Measurements from ENCODE around the gene TMEM247. TPM values are rescaled to one million over a fixed set of nuclear protein-coding genes. Genes with fewer than 3 reads are reported as not detected.

TMEM247 gene
- total RNA-seq, 1 donor from 2014 or later: not detected

DNA sequence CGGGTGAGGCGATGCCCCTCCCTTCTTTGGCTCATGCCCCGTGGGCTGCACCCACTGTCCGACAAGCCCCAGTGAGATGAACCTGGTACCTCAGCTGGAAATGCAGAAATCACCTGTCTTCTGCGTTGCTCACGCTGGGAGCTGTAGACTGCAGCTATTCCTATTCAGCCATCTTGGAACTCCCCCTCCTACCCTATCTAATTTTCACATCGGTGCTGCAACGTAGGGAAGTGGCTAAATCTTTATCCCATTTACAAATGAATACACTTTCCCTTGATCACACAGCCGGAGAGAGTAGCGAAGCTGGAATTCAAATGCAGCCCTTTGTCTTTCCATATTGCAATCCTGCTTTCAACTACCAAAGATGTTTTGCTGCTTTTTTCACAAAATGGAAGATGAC is 1.4 kb upstream of the TMEM247 start:
- Histone ChIP-seq H3K4me1 (peaks cover 17% of the 10 kb centered on the region), H3K27ac (no peak overlapping the region), H3K9me3 (no peaks in the 10 kb centered on the region), H3K4me3 (no peak overlapping the region), H3K27me3 (no peaks in the 10 kb centered on the region), H3K36me3 (no peaks in the 10 kb centered on the region)
- no peak for DNase-seq (ENCODE audit: extremely low spot score in 2 of 2)
- intact Hi-C loops (cut with DNase I): no loop called here
- TF ChIP-seq POLR2A (IDR thresholded peaks at IDR 0.05): no peak
- TF ChIP-seq, protein P1, sequence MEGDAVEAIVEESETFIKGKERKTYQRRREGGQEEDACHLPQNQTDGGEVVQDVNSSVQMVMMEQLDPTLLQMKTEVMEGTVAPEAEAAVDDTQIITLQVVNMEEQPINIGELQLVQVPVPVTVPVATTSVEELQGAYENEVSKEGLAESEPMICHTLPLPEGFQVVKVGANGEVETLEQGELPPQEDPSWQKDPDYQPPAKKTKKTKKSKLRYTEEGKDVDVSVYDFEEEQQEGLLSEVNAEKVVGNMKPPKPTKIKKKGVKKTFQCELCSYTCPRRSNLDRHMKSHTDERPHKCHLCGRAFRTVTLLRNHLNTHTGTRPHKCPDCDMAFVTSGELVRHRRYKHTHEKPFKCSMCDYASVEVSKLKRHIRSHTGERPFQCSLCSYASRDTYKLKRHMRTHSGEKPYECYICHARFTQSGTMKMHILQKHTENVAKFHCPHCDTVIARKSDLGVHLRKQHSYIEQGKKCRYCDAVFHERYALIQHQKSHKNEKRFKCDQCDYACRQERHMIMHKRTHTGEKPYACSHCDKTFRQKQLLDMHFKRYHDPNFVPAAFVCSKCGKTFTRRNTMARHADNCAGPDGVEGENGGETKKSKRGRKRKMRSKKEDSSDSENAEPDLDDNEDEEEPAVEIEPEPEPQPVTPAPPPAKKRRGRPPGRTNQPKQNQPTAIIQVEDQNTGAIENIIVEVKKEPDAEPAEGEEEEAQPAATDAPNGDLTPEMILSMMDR (IDR thresholded peaks at IDR 0.05): no peak
- TF ChIP-seq POLR2AphosphoS5 (IDR thresholded peaks at IDR 0.05; ENCODE audit: insufficient read depth in 1 of 2, low read depth in 1 of 2): no peak

DNA sequence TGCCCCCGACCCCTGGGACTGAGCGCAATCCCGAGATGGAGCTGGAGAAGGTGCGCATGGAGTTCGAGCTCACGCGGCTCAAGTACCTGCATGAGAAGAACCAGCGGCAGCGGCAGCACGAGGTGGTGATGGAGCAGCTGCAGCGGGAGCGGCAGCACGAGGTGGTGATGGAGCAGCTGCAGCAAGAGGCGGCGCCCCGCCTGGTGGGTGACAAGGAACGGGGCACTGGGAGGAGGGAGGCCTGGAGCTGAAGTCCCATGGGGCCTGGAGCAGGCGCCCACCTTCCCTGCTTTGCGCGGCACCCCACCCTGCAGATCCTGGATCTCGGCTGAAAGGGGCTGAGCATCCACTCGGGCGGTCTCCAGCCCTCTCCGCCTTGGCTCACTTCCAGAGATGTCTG is 1.2 kb downstream of the TMEM247 start:
- Histone ChIP-seq H3K9me3 (no peaks in the 10 kb centered on the region), H3K27me3 (no peaks in the 10 kb centered on the region), H3K4me3 (no peak overlapping the region), H3K27ac (no peak overlapping the region), H3K4me1 (peaks cover 17% of the 10 kb centered on the region), H3K36me3 (no peaks in the 10 kb centered on the region)
- DNase-seq (ENCODE audit: extremely low spot score in 2 of 2): no peak
- TF ChIP-seq, protein P1 (IDR thresholded peaks at IDR 0.05): no peak
- TF ChIP-seq POLR2A (IDR thresholded peaks at IDR 0.05) (no peak), POLR2AphosphoS5 (IDR thresholded peaks at IDR 0.05; ENCODE audit: insufficient read depth in 1 of 2, low read depth in 1 of 2) (no peak)
- intact Hi-C loops (cut with DNase I): no loop called here

DNA sequence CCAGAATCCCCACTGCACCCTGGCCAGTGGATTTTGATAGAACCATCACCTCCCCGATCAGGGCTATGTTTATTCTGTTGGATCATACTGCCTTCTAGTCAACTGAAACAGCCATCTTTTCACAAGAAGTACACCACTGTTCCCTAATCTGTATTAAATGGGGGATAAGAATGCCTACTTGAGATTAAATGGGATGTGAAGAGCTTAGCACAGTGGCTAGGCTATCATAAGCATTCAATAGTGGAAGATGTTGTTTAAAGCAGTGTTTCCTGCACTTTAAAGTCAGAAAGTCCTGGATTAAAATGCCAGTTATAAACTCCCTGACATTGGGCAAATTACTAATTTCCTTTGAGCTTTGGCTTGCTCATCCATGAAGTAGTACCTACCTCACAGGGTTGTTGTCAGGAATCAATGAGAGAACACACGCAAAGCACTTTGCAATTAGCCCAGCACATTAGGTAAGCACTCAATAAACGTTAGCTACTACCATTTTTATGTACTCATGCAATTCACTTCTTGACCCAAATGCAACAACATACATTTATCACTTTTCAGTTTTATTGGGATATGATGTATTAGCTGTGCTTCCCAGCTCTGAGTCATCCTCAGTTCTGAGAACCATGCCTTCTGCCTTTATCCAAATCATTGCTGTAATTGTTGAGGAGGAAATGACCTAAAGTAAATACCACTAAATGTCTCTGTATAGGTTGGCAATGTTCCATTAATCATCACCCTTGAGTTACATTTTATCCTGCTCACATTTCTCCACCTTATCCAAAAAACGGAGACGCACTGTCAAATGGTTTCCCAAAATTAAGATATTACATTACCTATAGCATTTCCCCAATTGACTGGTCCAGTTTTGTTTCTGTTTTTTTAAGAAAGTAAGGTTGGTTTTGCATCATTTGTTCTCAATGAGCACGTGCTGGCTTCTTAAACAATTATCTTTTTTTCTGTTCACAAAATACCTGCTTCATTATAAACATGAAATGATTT is 2.1 kb downstream of the TMEM247 start:
- no peak for DNase-seq (ENCODE audit: extremely low spot score in 2 of 2)
- intact Hi-C loops (cut with DNase I): no loop called here
- Histone ChIP-seq H3K9me3 (no peaks in the 10 kb centered on the region), H3K27ac (no peak overlapping the region), H3K27me3 (no peaks in the 10 kb centered on the region), H3K36me3 (no peaks in the 10 kb centered on the region), H3K4me1 (peaks cover 17% of the 10 kb centered on the region), H3K4me3 (no peak overlapping the region)
- peak in 1 of 2 donors; percentile 47 for TF ChIP-seq POLR2AphosphoS5 (IDR thresholded peaks at IDR 0.05; ENCODE audit: insufficient read depth in 1 of 2, low read depth in 1 of 2)
- TF ChIP-seq, protein P1 (IDR thresholded peaks at IDR 0.05): no peak

DNA sequence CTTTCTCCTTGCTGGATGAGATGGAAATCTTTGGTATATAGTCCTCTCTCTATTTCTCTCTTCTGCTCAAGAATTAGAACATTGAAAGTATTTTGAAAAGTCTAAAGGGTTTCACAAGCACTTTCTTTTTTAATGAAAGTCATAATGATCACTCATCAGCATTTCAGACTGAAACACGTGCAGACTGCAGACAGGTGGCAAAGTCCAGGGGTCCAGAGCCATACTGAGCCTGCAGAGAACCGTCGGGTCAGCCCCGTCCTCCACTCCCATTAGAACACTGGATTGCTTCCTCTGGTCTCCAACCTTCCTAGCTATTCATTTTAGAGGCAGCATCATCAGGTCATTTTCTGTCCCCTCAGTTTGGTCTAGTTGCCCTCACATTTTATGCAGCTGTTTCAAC is 3.1 kb downstream of the TMEM247 start:
- H3K36me3 ChIP-seq: no peaks in the 10 kb centered on the region
- H3K27me3 ChIP-seq: no peaks in the 10 kb centered on the region
- peaks cover 19% of the 10 kb centered on the region for H3K4me1 ChIP-seq
- H3K9me3 ChIP-seq: no peaks in the 10 kb centered on the region
- intact Hi-C loops (cut with DNase I): no loop called here
- H3K27ac ChIP-seq: no peak overlapping the region
- DNase-seq (ENCODE audit: extremely low spot score in 2 of 2): no peak
- TF ChIP-seq, protein P1 (IDR thresholded peaks at IDR 0.05): no peak
- TF ChIP-seq POLR2A (IDR thresholded peaks at IDR 0.05) (no peak), POLR2AphosphoS5 (IDR thresholded peaks at IDR 0.05; ENCODE audit: insufficient read depth in 1 of 2, low read depth in 1 of 2) (no peak)
- no peak overlapping the region for H3K4me3 ChIP-seq

DNA sequence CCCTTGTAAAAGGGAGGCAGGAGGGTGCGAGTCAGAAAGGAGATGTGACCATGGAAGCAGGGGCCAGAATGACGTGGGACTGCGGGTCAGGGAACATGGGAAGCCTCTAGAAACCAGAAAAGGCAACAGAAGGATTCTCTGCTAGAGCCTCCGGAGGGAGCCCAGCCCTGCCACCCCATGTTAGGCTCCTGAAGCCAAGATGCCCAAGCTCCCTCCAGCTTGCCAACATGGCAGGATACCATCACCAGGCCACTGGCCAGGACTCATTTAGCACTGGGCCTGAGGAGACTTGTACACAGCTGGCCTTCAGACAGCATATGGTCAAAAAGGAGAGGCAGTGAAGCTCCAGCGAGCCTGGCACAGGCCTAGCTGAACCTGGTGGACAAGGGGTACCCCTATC is 5.6 kb downstream of the TMEM247 start:
- no peak overlapping the region for H3K27ac ChIP-seq
- DNase-seq (ENCODE audit: extremely low spot score in 2 of 2): no peak
- TF ChIP-seq POLR2AphosphoS5 (IDR thresholded peaks at IDR 0.05; ENCODE audit: insufficient read depth in 1 of 2, low read depth in 1 of 2) (no peak), POLR2A (IDR thresholded peaks at IDR 0.05) (no peak)
- TF ChIP-seq, protein P1 (IDR thresholded peaks at IDR 0.05): no peak
- no peaks in the 10 kb centered on the region for H3K9me3 ChIP-seq
- H3K27me3 ChIP-seq: no peaks in the 10 kb centered on the region
- no peak overlapping the region for H3K4me3 ChIP-seq
- intact Hi-C loops (cut with DNase I): no loop called here
- no peaks in the 10 kb centered on the region for H3K36me3 ChIP-seq
- H3K4me1 ChIP-seq: peaks cover 44% of the 10 kb centered on the region
